SK-N-SH (cell line): ENCODE data around the gene C7orf33. TPM values are rescaled to one million over a fixed set of nuclear protein-coding genes. Genes with fewer than 3 reads are reported as not detected.

Experiments
- CTCF ChIA-PET: fragments of 300-600, 350-600 bp; formaldehyde crosslinking; extraction: SDS; loops from one replicate; lab custom pipeline; 2021; lab: Yijun Ruan, JAX
- POLR2A ChIA-PET: fragments of 350-600 bp; sonication (Branson Sonifier 250); formaldehyde crosslinking; extraction: SDS; loops from one replicate; lab custom pipeline; 2020; ENCODE audit warnings: antibody characterized with exemption, inconsistent platforms; lab: Yijun Ruan, JAX
- DNase-seq: peaks from one replicate; pipeline ENCODE4 v3.0.0; 2012
- H2AFZ ChIP-seq: fragments of 200-600 bp; sonication (generic); 2 replicates; pipeline ENCODE4 v1.8.1; 2016; ENCODE audit warnings: antibody characterized with exemption, mild to moderate bottlenecking, low read depth
- H3F3A ChIP-seq: fragments of 200-600 bp; sonication (generic); replicated peaks from 2 replicates; pipeline ENCODE3; 2016; ENCODE audit warnings: antibody characterized with exemption, mild to moderate bottlenecking; ENCODE audit not compliant: insufficient read depth
- H3K27ac ChIP-seq, 2 experiments: fragments of 200-500 bp in 1 of 2; fragments of 200-600 bp in 1 of 2; sonication (Bioruptor generic) in 1 of 2; sonication (generic), shearing (Covaris generic) in 1 of 2; 2 replicates each; pipeline versions ENCODE4 v1.5.1 to v1.6.1; 2014 to 2016; ENCODE audit warnings: low read depth in 2 of 2, inconsistent platforms in 1 of 2, low read length in 1 of 2, mild to moderate bottlenecking in 1 of 2, mixed read lengths in 1 of 2
- H3K27me3 ChIP-seq: fragments of 200-600 bp; sonication (generic), shearing (Covaris generic); 2 replicates; pipeline ENCODE4 v1.6.1; 2016; ENCODE audit warnings: mixed run types; ENCODE audit not compliant: insufficient read depth
- H3K36me3 ChIP-seq, 2 experiments: fragments of 200-500 bp in 1 of 2; fragments of 200-600 bp in 1 of 2; sonication (Bioruptor generic) in 1 of 2; sonication (generic) in 1 of 2; replicated peaks in 1 of 2; 2 replicates each; pipeline versions ENCODE3 to v1.5.1; 2014 to 2016; ENCODE audit warnings: low read length in 1 of 2, mild to moderate bottlenecking in 1 of 2; ENCODE audit not compliant: insufficient read depth in 2 of 2, control insufficient read depth in 1 of 2
- H3K4me1 ChIP-seq, 2 experiments: fragments of 200-500 bp in 1 of 2; fragments of 200-600 bp in 1 of 2; sonication (Bioruptor generic) in 1 of 2; sonication (generic), shearing (Covaris generic) in 1 of 2; 2 replicates each; pipeline versions ENCODE4 v1.5.1 to v1.6.1; 2014 to 2016; ENCODE audit warnings: low read depth in 1 of 2, low read length in 1 of 2, mixed run types in 1 of 2; ENCODE audit not compliant: insufficient read depth in 2 of 2, control insufficient read depth in 1 of 2
- H3K4me2 ChIP-seq: fragments of 200-600 bp; sonication (generic), shearing (Covaris generic); 2 replicates; pipeline ENCODE4 v1.6.1; 2017; ENCODE audit warnings: mixed run types
- H3K4me3 ChIP-seq, 2 experiments: fragments of 200-500 bp in 1 of 2; fragments of 200-600 bp in 1 of 2; sonication (Bioruptor generic) in 1 of 2; sonication (generic), shearing (Covaris generic) in 1 of 2; 2 replicates each; pipeline versions ENCODE4 v1.5.1 to v1.8.1; 2014 to 2016; ENCODE audit warnings: low read depth in 2 of 2, inconsistent platforms in 1 of 2, low read length in 1 of 2, mild to moderate bottlenecking in 1 of 2, mixed read lengths in 1 of 2, moderate library complexity in 1 of 2
- H3K79me2 ChIP-seq: fragments of 200-600 bp; sonication (generic); 2 replicates; pipeline ENCODE4 v1.8.1; 2017; ENCODE audit warnings: mild to moderate bottlenecking; ENCODE audit not compliant: insufficient read depth
- H3K9ac ChIP-seq: fragments of 200-600 bp; sonication (generic); 2 replicates; pipeline ENCODE4 v1.6.1; 2017; ENCODE audit warnings: mixed run types
- H3K9me2 ChIP-seq: fragments of 200-600 bp; sonication (generic); 2 replicates; pipeline ENCODE4 v1.6.1; 2017; ENCODE audit warnings: mixed run types
- H3K9me3 ChIP-seq: fragments of 200-600 bp; sonication (generic); 2 replicates; pipeline ENCODE4 v1.6.1; 2017; ENCODE audit warnings: mixed run types, mild to moderate bottlenecking, moderate library complexity
- H4K20me1 ChIP-seq: fragments of 200-600 bp; sonication (generic); 2 replicates; pipeline ENCODE4 v1.6.1; 2017; ENCODE audit warnings: mild to moderate bottlenecking, mixed run types; ENCODE audit not compliant: insufficient read depth
- ELF1 ChIP-seq: IDR thresholded peaks from 2 replicates; pipeline ENCODE4 v1.4.0; 2012
- EP300 ChIP-seq, 2 experiments: IDR thresholded peaks; 2 replicates each; pipeline versions ENCODE4 v1.4.0 to v1.6.1; 2012; ENCODE audit warnings: borderline replicate concordance in 1 of 2, low read depth in 1 of 2, low read length in 1 of 2
- FOXJ3 ChIP-seq: sonication (generic); formaldehyde crosslinking; IDR thresholded peaks from 2 replicates; pipeline ENCODE4 v1.5.1; 2020; ENCODE audit warnings: mild to moderate bottlenecking, missing genetic modification reagents
- MAX ChIP-seq: IDR thresholded peaks from 2 replicates; pipeline ENCODE4 v1.4.0; 2012; ENCODE audit warnings: low read depth
- MEF2A ChIP-seq: IDR thresholded peaks from 2 replicates; pipeline ENCODE4 v1.4.0; 2012; ENCODE audit warnings: low read depth, borderline replicate concordance
- MXI1 ChIP-seq: IDR thresholded peaks from 2 replicates; pipeline ENCODE4 v1.6.1; 2012; ENCODE audit warnings: mild to moderate bottlenecking, low read depth, low read length, improper control_type of control experiment
- NFIC ChIP-seq: IDR thresholded peaks from 2 replicates; pipeline ENCODE4 v1.4.0; 2012; ENCODE audit warnings: borderline replicate concordance
- POLR2AphosphoS5 ChIP-seq: IDR thresholded peaks from 2 replicates; pipeline ENCODE4 v1.6.1; 2012; ENCODE audit warnings: low read depth, low read length
- RXRA ChIP-seq: IDR thresholded peaks from 2 replicates; pipeline ENCODE4 v1.4.0; 2012; ENCODE audit warnings: low read depth, mild to moderate bottlenecking, borderline replicate concordance
- SMC3 ChIP-seq: IDR thresholded peaks from 2 replicates; pipeline ENCODE4 v1.6.1; 2012; ENCODE audit warnings: low read depth, low read length, improper control_type of control experiment
- TAF1 ChIP-seq: IDR thresholded peaks from 2 replicates; pipeline ENCODE4 v1.6.1; 2012; ENCODE audit warnings: low read depth, mild to moderate bottlenecking, low read length, moderate library complexity, borderline replicate concordance
- TCF12 ChIP-seq: IDR thresholded peaks from 2 replicates; pipeline ENCODE4 v1.4.0; 2012
- YY1 ChIP-seq: IDR thresholded peaks from 2 replicates; pipeline ENCODE4 v1.4.0; 2012; ENCODE audit warnings: low read depth, mild to moderate bottlenecking
- ZBTB33 ChIP-seq: IDR thresholded peaks from 2 replicates; pipeline ENCODE4 v1.4.0; 2012; ENCODE audit warnings: low read depth, borderline replicate concordance
- WGBS: methylation state at CpG from one replicate; pipeline ENCODE4 v1.1.6; 2017; ENCODE audit warnings: low lambda C conversion rate; 5-methylcytosine and 5-hydroxymethylcytosine counted together
- polyA plus RNA-seq, 3 experiments: library from polyadenylated mRNA; depleted of rRNA; stranded (reverse); fragments of >200 nt; gene quantifications; 2 replicates each; pipeline ENCODE4 v1.2.3, GENCODE V29; 2012
- TF ChIP-seq, protein P1 (sequence below): IDR thresholded peaks from 2 replicates; pipeline ENCODE4; 2012

The C7orf33 gene
- polyA plus RNA-seq, 1 of the 3 experiments (the other 2 are of a cell fraction): not detected

GRCh38 chr7:148662646-148663045, 72.1 kb downstream of the C7orf33 start:
- no peak overlapping the region for H2AFZ ChIP-seq
- H4K20me1 ChIP-seq: no peaks in the 10 kb centered on the region
- no peaks in the 10 kb centered on the region for H3F3A ChIP-seq
- 51% methylated on average over 3 of the region's 3 CpGs for WGBS
- H3K9me3 ChIP-seq: no peaks in the 10 kb centered on the region
- no peaks in the 10 kb centered on the region for H3K79me2 ChIP-seq
- ChIA-PET POLR2A (no interaction called here), CTCF (no interaction called here)
- no peak overlapping the region for H3K4me2 ChIP-seq
- H3K9me2 ChIP-seq: no peaks in the 10 kb centered on the region
- H3K4me3 ChIP-seq: no peak overlapping the region
- DNase-seq: no peak
- TF ChIP-seq EP300 (IDR thresholded peaks at IDR 0.05; ENCODE audit: borderline replicate concordance in 1 of 2, low read depth in 1 of 2, low read length in 1 of 2): peak in 1 of 2 experiments; percentile 23; a peak in 1 of 4 replicates
- no peak for TF ChIP-seq RXRA
- TF ChIP-seq, protein P1, sequence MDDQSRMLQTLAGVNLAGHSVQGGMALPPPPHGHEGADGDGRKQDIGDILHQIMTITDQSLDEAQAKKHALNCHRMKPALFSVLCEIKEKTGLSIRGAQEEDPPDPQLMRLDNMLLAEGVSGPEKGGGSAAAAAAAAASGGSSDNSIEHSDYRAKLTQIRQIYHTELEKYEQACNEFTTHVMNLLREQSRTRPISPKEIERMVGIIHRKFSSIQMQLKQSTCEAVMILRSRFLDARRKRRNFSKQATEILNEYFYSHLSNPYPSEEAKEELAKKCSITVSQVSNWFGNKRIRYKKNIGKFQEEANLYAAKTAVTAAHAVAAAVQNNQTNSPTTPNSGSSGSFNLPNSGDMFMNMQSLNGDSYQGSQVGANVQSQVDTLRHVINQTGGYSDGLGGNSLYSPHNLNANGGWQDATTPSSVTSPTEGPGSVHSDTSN: peak; percentile 33; the same call in 1 of the 2 replicates
- TF ChIP-seq FOXJ3: no peak
- peak; percentile 84 for TF ChIP-seq NFIC
- peak; percentile 33; the same call in 1 of the 2 replicates for TF ChIP-seq TCF12
- no peak for TF ChIP-seq TAF1
- TF ChIP-seq SMC3: no peak
- TF ChIP-seq, all 33 proteins: peak for 4
- Histone ChIP-seq H3K9ac (no peak overlapping the region), H3K27me3 (no peaks in the 10 kb centered on the region), H3K36me3 (no peaks in the 10 kb centered on the region), H3K27ac (no peak overlapping the region), H3K4me1 (no peaks in the 10 kb centered on the region)

GRCh38 chr7:148664324-148664723, 73.8 kb downstream of the C7orf33 start:
- Histone ChIP-seq H3K27me3 (no peaks in the 10 kb centered on the region), H3K4me1 (no peaks in the 10 kb centered on the region), H3F3A (no peaks in the 10 kb centered on the region), H3K27ac (no peak overlapping the region), H3K9me3 (no peaks in the 10 kb centered on the region), H4K20me1 (no peaks in the 10 kb centered on the region), H3K9me2 (no peaks in the 10 kb centered on the region), H3K9ac (no peak overlapping the region), H2AFZ (no peak overlapping the region), H3K79me2 (no peaks in the 10 kb centered on the region), H3K36me3 (no peaks in the 10 kb centered on the region), H3K4me3 (no peak overlapping the region), H3K4me2 (no peak overlapping the region)
- CTCF ChIA-PET: no interaction called here
- POLR2A ChIA-PET: no interaction called here
- DNase-seq: no peak
- TF ChIP-seq NFIC (no peak), ELF1 (no peak), MXI1 (no peak), ZBTB33 (no peak), POLR2AphosphoS5 (no peak), EP300 (IDR thresholded peaks at IDR 0.05; ENCODE audit: borderline replicate concordance in 1 of 2, low read depth in 1 of 2, low read length in 1 of 2) (no peak), TAF1 (no peak), MEF2A (no peak), MAX (no peak), YY1 (no peak), RXRA (no peak)
- 66% methylated on average over 6 of the region's 6 CpGs for WGBS
